B cell (primary cell): Measurements from ENCODE around the gene RAD51AP2. TPM values are rescaled to one million over a fixed set of nuclear protein-coding genes. Genes with fewer than 3 reads are reported as not detected.

Source experiments
- ATAC-seq: fragments of 200-7000 bp; cut with Tn5 transposase; one replicate; pipeline ENCODE4 v1.10.0; 2021; ENCODE audit warnings: low read depth, mild to moderate bottlenecking, moderate number of reproducible peaks, moderate library complexity
- CTCF ChIA-PET: fragments of 350-600 bp; sonication (Branson Sonifier 250); formaldehyde crosslinking; loops from one replicate; lab custom pipeline; 2021; ENCODE audit warnings: antibody characterized with exemption, inconsistent platforms; lab: Charles Lee
- POLR2A ChIA-PET: fragments of 350-600 bp; sonication (Branson Sonifier 250); formaldehyde crosslinking; loops from one replicate; lab custom pipeline; 2021; ENCODE audit warnings: antibody characterized with exemption; lab: Charles Lee
- DNase-seq: peaks from one replicate; pipeline ENCODE4 v3.0.0; 2013
- H2AFZ ChIP-seq: 2 replicates; pipeline ENCODE4 v1.6.1; 2012; ENCODE audit warnings: mild to moderate bottlenecking, low read depth, low read length; ENCODE audit not compliant: insufficient read depth, poor library complexity, severe bottlenecking
- H3K27ac ChIP-seq, 2 donors: 1 replicate in 1 of 2; 2 replicates in 1 of 2; pipeline ENCODE4 v1.5.1; 2012 to 2013; ENCODE audit warnings: low read length in 2 of 2, mild to moderate bottlenecking in 2 of 2, moderate library complexity in 1 of 2
- H3K27me3 ChIP-seq, 4 experiments: fragments of 200-600 bp in 1 of 4; sonication (generic) in 1 of 4; replicated peaks in 1 of 4; 1 replicate in 2 of 4; 2 replicates in 2 of 4; pipeline versions ENCODE4 v1.6.1 to v1.7.0; 2013 to 2016; ENCODE audit warnings: low read length in 3 of 4, mild to moderate bottlenecking in 2 of 4, mixed read lengths in 1 of 4, moderate library complexity in 1 of 4; ENCODE audit not compliant: insufficient read depth in 4 of 4, control insufficient read depth in 3 of 4; ENCODE audit errors: control extremely low read depth in 1 of 4
- H3K36me3 ChIP-seq, 2 experiments: replicated peaks in 1 of 2; 1 replicate in 1 of 2; 2 replicates in 1 of 2; pipeline versions ENCODE4 v1.6.1 to v1.7.1; 2013; ENCODE audit warnings: low read length in 1 of 2; ENCODE audit not compliant: insufficient read depth in 2 of 2, control insufficient read depth in 1 of 2; ENCODE audit errors: control extremely low read depth in 1 of 2, extremely low read depth in 1 of 2
- H3K4me1 ChIP-seq, 2 donors: fragments of 200-600 bp in 1 of 2; sonication (generic) in 1 of 2; 1 replicate in 1 of 2; 2 replicates in 1 of 2; pipeline versions ENCODE4 v1.5.1 to v1.6.1; 2013 to 2017; ENCODE audit warnings: low read length in 2 of 2; ENCODE audit not compliant: control insufficient read depth in 2 of 2, insufficient read depth in 2 of 2
- H3K4me2 ChIP-seq: replicated peaks from 2 replicates; pipeline ENCODE3; 2012; ENCODE audit warnings: mild to moderate bottlenecking, low read depth, low read length; ENCODE audit not compliant: poor library complexity, severe bottlenecking
- H3K4me3 ChIP-seq, 5 experiments: fragments of 200-600 bp in 1 of 5; sonication (generic) in 1 of 5; 1 replicate in 3 of 5; 2 replicates in 2 of 5; pipeline versions ENCODE4 v1.5.1 to v1.7.0; 2011 to 2016; ENCODE audit warnings: low read length in 4 of 5, mild to moderate bottlenecking in 4 of 5, low read depth in 2 of 5, control low read depth in 1 of 5, moderate library complexity in 1 of 5; ENCODE audit not compliant: insufficient read depth in 1 of 5; ENCODE audit errors: control extremely low read depth in 1 of 5, extremely low read depth in 1 of 5
- H3K79me2 ChIP-seq: fragments of 200-600 bp; sonication (generic); one replicate; pipeline ENCODE4 v1.6.0; 2016; ENCODE audit warnings: low read length; ENCODE audit not compliant: control insufficient read depth, insufficient read depth
- H3K9ac ChIP-seq: fragments of 200-600 bp; sonication (generic); 2 replicates; pipeline ENCODE4 v1.6.1; 2017; ENCODE audit warnings: mild to moderate bottlenecking, low read length, moderate library complexity
- H3K9me3 ChIP-seq, 3 donors: one replicate each; pipeline versions ENCODE4 v1.6.1 to v1.7.1; 2013; ENCODE audit warnings: low read length in 2 of 3; ENCODE audit not compliant: control insufficient read depth in 2 of 3, insufficient read depth in 1 of 3; ENCODE audit errors: control extremely low read depth in 1 of 3
- H4K20me1 ChIP-seq: 2 replicates; pipeline ENCODE4 v1.6.0; 2012; ENCODE audit warnings: mild to moderate bottlenecking, low read length; ENCODE audit not compliant: insufficient read depth, control insufficient read depth, poor library complexity, severe bottlenecking
- H3K27ac Mint-ChIP-seq: one replicate; pipeline ENCODE4 v1.8.0; 2021; ENCODE audit warnings: mixed read lengths
- H3K27me3 Mint-ChIP-seq: one replicate; pipeline ENCODE4 v1.8.0; 2021; ENCODE audit warnings: mixed read lengths
- H3K4me1 Mint-ChIP-seq: one replicate; pipeline ENCODE4 v1.8.0; 2021; ENCODE audit warnings: mixed read lengths
- H3K4me3 Mint-ChIP-seq: one replicate; pipeline ENCODE4 v1.8.0; 2021; ENCODE audit warnings: mixed read lengths
- H3K9me3 Mint-ChIP-seq: one replicate; pipeline ENCODE4 v1.8.0; 2022; ENCODE audit warnings: mixed read lengths; ENCODE audit not compliant: insufficient read depth
- CTCF ChIP-seq: fragments of 200-600 bp; IDR thresholded peaks from one replicate; pipeline ENCODE4 v1.8.0; 2022; ENCODE audit warnings: antibody characterized with exemption, mild to moderate bottlenecking
- EZH2 ChIP-seq: IDR thresholded peaks from 2 replicates; pipeline ENCODE4 v1.6.1; 2012; ENCODE audit warnings: borderline replicate concordance, low read depth, mild to moderate bottlenecking, moderate library complexity, low read length; ENCODE audit not compliant: insufficient read depth, poor library complexity, severe bottlenecking
- WGBS: methylation state at CpG from one replicate; pipeline ENCODE4 v1.1.5; 2013; ENCODE audit warnings: missing lambda C conversion rate; ENCODE audit not compliant: insufficient coverage; 5-methylcytosine and 5-hydroxymethylcytosine counted together
- intact Hi-C: fragments of 100-400 bp; cut with micrococcal nuclease; formaldehyde crosslinking; loops from one replicate; pipeline ENCODE4 v1.10.0; 2022
- polyA plus RNA-seq: library from polyadenylated mRNA; depleted of rRNA; stranded (reverse); fragments of >200 nt; gene quantifications from 2 replicates; pipeline ENCODE4 v1.2.3, GENCODE V29; 2012
- total RNA-seq, 2 donors: library from RNA; stranded (reverse); fragments of 120-200 nt in 1 of 2; gene quantifications; 1 replicate in 1 of 2; 2 replicates in 1 of 2; pipeline versions ENCODE4 v1.2.3 to v1.2.4, GENCODE V29; 2013 to 2022

RAD51AP2 gene
- total and polyA plus RNA-seq, 2 donors (not counting 1 experiment from before 2014, with no cell fraction given) = not detected

GRCh38 chr2:17558878-17559277 is 40.6 kb upstream of the RAD51AP2 start:
- no peaks in the 10 kb centered on the region for H4K20me1 ChIP-seq
- H3K4me1 ChIP-seq = no peaks in the 10 kb centered on the region
- intact Hi-C loops = no loop called here
- no peak for ATAC-seq
- WGBS = no CpG with 5 or more reads among the region's 3 CpGs
- H3K4me3 ChIP-seq = no peak overlapping the region
- H3K27ac Mint-ChIP-seq = no peak overlapping the region
- TF ChIP-seq CTCF = no peak
- TF ChIP-seq EZH2 = no peak
- H3K9ac ChIP-seq = no peak overlapping the region
- CTCF ChIA-PET = no interaction called here
- H3K4me2 ChIP-seq = no peak overlapping the region
- no peaks in the 10 kb centered on the region for H3K79me2 ChIP-seq
- no peak overlapping the region for H2AFZ ChIP-seq
- DNase-seq = no peak
- POLR2A ChIA-PET = no interaction called here
- no peaks in the 10 kb centered on the region for H3K9me3 ChIP-seq
- H3K27ac ChIP-seq = no peak overlapping the region
- H3K4me1 Mint-ChIP-seq = no peaks in the 10 kb centered on the region
- no peak overlapping the region for H3K4me3 Mint-ChIP-seq
- H3K27me3 Mint-ChIP-seq = peaks cover 20% of the 10 kb centered on the region
- peaks cover 0 to 7% (median 2%) of the 10 kb centered on the region in 4 experiments for H3K27me3 ChIP-seq
- no peaks in the 10 kb centered on the region for H3K36me3 ChIP-seq
- H3K9me3 Mint-ChIP-seq = no peaks in the 10 kb centered on the region

- Mint-ChIP-seq H3K27me3 (peaks cover 20% of the 10 kb centered on the region), H3K4me3 (no peak overlapping the region), H3K9me3 (no peaks in the 10 kb centered on the region), H3K4me1 (no peaks in the 10 kb centered on the region), H3K27ac (no peak overlapping the region)
- Histone ChIP-seq H2AFZ (no peak overlapping the region), H4K20me1 (no peaks in the 10 kb centered on the region), H3K9me3 (no peaks in the 10 kb centered on the region), H3K4me1 (no peaks in the 10 kb centered on the region), H3K9ac (no peak overlapping the region), H3K27ac (no peak overlapping the region), H3K79me2 (no peaks in the 10 kb centered on the region), H3K27me3 (peaks cover 0 to 7% (median 2%) of the 10 kb centered on the region in 4 experiments), H3K4me3 (no peak overlapping the region), H3K4me2 (no peak overlapping the region), H3K36me3 (no peaks in the 10 kb centered on the region)
- intact Hi-C loops = no loop called here
- DNase-seq (no peak), ATAC-seq (no peak)
- ChIA-PET POLR2A (no interaction called here), CTCF (no interaction called here)
- no peak for TF ChIP-seq EZH2
- no peak for TF ChIP-seq CTCF
These were observed 39.8 kb upstream of the RAD51AP2 start for GRCh38 chr2:17558053-17558452.
